ENCODE results near the gene EVA1C.

DNA sequence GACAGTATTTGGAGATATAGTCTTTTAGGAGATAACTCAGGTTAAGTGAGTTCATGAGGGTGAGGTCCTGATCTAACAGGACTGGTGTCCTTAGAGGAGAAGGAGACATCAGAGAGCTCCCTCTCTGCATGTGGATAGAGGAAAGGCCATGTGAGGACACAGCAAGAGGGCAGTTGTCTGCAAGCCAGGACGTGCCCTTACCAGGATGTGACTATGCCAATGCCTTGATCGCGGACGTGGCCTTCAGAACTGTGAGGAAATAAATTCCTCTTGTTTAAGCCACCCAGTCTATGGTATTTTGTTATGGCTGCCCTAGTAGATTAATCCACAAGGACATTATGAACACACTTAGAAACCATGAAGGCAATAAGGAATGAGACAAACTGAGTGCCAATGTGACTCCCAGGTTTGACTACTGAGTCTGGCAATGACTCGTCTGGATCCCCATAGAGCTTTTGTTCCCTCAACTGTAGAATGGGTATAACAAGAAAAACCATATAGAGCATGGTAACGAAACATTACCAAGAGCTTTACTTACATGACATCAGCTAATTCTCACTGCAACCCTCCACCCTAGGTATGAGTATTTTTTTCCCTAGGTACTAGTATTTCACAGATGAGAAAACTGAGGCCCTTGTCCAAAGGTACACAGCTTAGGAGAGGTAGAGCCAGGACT, 26.2 kb upstream of the EVA1C start:
- no peak for TF ChIP-seq EZH2phosphoT487 (IDR thresholded peaks at IDR 0.05; ENCODE audit: borderline replicate concordance)
- no peak for TF ChIP-seq CTCF (conservative IDR thresholded peaks at IDR 0.05; ENCODE audit: low read length)
